Measurements from ENCODE around the gene BIRC3. TPM values are rescaled to one million over a fixed set of nuclear protein-coding genes. Genes with fewer than 3 reads are reported as not detected.
"Not testable (repeated sequence)": the region's sequence is repeated elsewhere in the genome, so short reads cannot be mapped to it uniquely, and the experiment has no call there.

BIRC3 gene
- total and polyA plus RNA-seq, 2 of the 4 experiments (the other 2 are of a cell fraction): 2.2 to 5.0 TPM

DNA sequence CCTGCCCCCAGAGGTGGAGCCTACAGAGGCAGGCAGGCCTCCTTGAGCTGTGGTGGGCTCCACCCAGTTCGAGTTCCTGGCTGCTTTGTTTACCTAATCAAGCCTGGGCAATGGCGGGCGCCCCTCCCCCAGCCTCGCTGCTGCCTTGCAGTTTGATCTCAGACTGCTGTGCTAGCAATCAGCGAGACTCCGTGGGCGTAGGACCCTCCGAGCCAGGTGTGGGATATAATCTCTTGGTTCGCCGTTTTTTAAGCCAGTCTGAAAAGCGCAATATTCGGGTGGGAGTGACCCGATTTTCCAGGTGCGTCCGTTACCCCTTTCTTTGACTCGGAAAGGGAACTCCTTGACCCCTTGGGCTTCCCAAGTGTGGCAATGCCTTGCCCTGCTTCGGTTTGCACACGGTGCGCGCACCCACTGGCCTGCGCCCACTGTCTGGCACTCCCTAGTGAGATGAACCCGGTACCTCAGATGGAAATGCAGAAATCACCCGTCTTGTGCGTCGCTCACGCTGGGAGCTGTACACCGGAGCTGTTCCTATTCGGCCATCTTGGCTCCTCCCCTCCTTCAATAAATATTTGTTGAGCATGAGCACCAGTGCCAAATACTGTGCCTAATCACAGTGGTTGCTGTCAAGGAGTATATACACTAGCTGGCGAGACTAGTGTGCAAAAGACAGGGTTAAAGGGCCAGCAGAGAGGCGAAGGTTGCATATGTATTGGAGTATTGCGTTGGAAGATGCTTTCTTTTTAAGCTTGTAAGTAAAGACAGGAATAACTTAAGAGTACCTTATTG lies 57.5 kb downstream of the BIRC3 start:
- H3K18ac ChIP-seq (ENCODE audit: low read depth, low read length); H3K23ac ChIP-seq (ENCODE audit: low read depth, low read length); H3K27me3 ChIP-seq (ENCODE audit: control insufficient read depth, insufficient read depth, low read length); H2BK120ac ChIP-seq (ENCODE audit: low read depth, low read length); H4K8ac ChIP-seq (ENCODE audit: low read depth in 2 of 2, low read length in 2 of 2); H2BK5ac ChIP-seq (ENCODE audit: low read depth, low read length, poor library complexity, severe bottlenecking); H3K27ac ChIP-seq (ENCODE audit: insufficient read depth, low read length); H3K4me2 ChIP-seq (ENCODE audit: low read depth, low read length); CTCF ChIA-PET; H3K56ac ChIP-seq (ENCODE audit: extremely low read depth, insufficient read depth, low read length); DNase-seq; H2AK9ac ChIP-seq (replicated peaks; ENCODE audit: low read depth, low read length, poor library complexity); H4K5ac ChIP-seq (ENCODE audit: low read depth, low read length); ATAC-seq (ENCODE audit: low read depth); H4K91ac ChIP-seq (ENCODE audit: insufficient read depth, low read depth, low read length); H2BK15ac ChIP-seq (ENCODE audit: low read depth, low read length); BruUV-seq (replicated peaks); H2BK20ac ChIP-seq (ENCODE audit: low read depth, low read length); H3K4me1 ChIP-seq (ENCODE audit: control insufficient read depth, insufficient read depth, low read length); H3K4me3 ChIP-seq (ENCODE audit: insufficient read depth, low read depth, low read length); intact Hi-C loops (cut with micrococcal nuclease); H3K9me3 ChIP-seq (ENCODE audit: control insufficient read depth, insufficient read depth, low read length); dilution Hi-C loops (cut with HindIII; ENCODE audit: low sequenced_read_pairs, unreplicated experiment); H3K9ac ChIP-seq (ENCODE audit: low read depth, low read length); POLR2A ChIA-PET (ENCODE audit: unreplicated experiment); H2AFZ ChIP-seq (replicated peaks; ENCODE audit: low read length, poor library complexity); H3K9me1 ChIP-seq (ENCODE audit: insufficient read depth, low read length); H3K4ac ChIP-seq (ENCODE audit: low read depth, low read length): not testable (repeated sequence)
- peaks cover 14% of the 10 kb centered on the region; the same call in 1 of the 2 replicates for H4K20me1 ChIP-seq (ENCODE audit: insufficient read depth, low read length)
- in situ Hi-C loops (cut with MboI; ENCODE audit: low sequenced_read_pairs): loop anchor here (25.0 kb wide), 1 partner anchor 88 kb away; no protein-coding TSS in a partner anchor
- 93% methylated on average over 8 of the region's 31 CpGs; no CpG with 5 or more reads in 1 of the 2 experiments for whole genome bisulfite sequencing, 2 experiments (ENCODE audit: extremely low coverage in 2 of 2, insufficient read length in 1 of 2)
- H3K14ac ChIP-seq (replicated peaks; ENCODE audit: low read depth, low read length): 0 out of 2 replicates have a peak overlapping the region, but pooled peaks have one; percentile 58
- peaks cover 16 to 40% of the 10 kb centered on the region in 2 experiments for H3K79me1 ChIP-seq (ENCODE audit: low read depth in 1 of 2, low read length in 2 of 2)
- H3K36me3 ChIP-seq (ENCODE audit: control insufficient read depth, insufficient read depth, low read length): peaks cover 20% of the 10 kb centered on the region
- 0 out of 2 replicates have a peak overlapping the region, but pooled peaks have one; percentile 43 for H2AK5ac ChIP-seq (ENCODE audit: low read depth, low read length)

Measured in IMR-90 (cell line).